Measurements from ENCODE around the gene EPN1. TPM values are rescaled to one million over a fixed set of nuclear protein-coding genes. Genes with fewer than 3 reads are reported as not detected.

EPN1 gene
- total RNA-seq, 3 donors from 2014 or later (not counting 1 experiment from before 2014, with no cell fraction given), result 47.6 to 56.4 (median 51.8) TPM

- ATAC-seq (no peak), DNase-seq (no peak)
- Histone ChIP-seq H3K9me3 (ENCODE audit: control insufficient read depth, insufficient read depth, low read length) (no peaks in the 10 kb centered on the region), H3K36me3 (ENCODE audit: control insufficient read depth, insufficient read depth, low read length) (peaks cover 58% of the 10 kb centered on the region), H3K4me1 (ENCODE audit: control insufficient read depth, insufficient read depth, low read length) (peaks cover 52% of the 10 kb centered on the region), H3K27ac (ENCODE audit: low read length) (no peak overlapping the region), H3K27me3 (ENCODE audit: control insufficient read depth, insufficient read depth, low read length) (no peaks in the 10 kb centered on the region), H3K4me3 (ENCODE audit: low read length) (no peak overlapping the region)
- H3K4me1 Mint-ChIP-seq, result peaks cover 46 to 73% of the 10 kb centered on the region in 2 donors
- 96% methylated on average over 5 of the region's 9 CpGs for WGBS (ENCODE audit: insufficient coverage)
- H3K9me3 Mint-ChIP-seq, result no peaks in the 10 kb centered on the region
- H3K27me3 Mint-ChIP-seq (ENCODE audit: low read depth in 2 of 2), result no peaks in the 10 kb centered on the region
- peaks cover 8% of the 10 kb centered on the region for H3K36me3 Mint-ChIP-seq
- no peak for TF ChIP-seq CTCF (IDR thresholded peaks at IDR 0.05)
- peak overlapping the region; percentile 70 for H3K4me3 Mint-ChIP-seq
- intact Hi-C loops (cut with micrococcal nuclease), result loop anchor here (10.0 kb wide), 2 partner anchors 655 to 1465 kb away; partner anchors contain the start of genes TSEN34 and ZSCAN5A
- peak overlapping the region; percentile 64 to 78 for H3K27ac Mint-ChIP-seq
Measured at GRCh38 chr19:55659822-55660221, 15.2 kb upstream of the EPN1 start.

GRCh38 chr19:55660404-55660803 is 14.6 kb upstream of the EPN1 start:
- Mint-ChIP-seq H3K4me1 (peaks cover 43 to 73% of the 10 kb centered on the region in 2 donors), H3K27me3 (ENCODE audit: low read depth in 2 of 2) (no peaks in the 10 kb centered on the region), H3K4me3 (no peak overlapping the region), H3K27ac (peak overlapping the region in 1 of 2 donors; percentile 78), H3K36me3 (peaks cover 8% of the 10 kb centered on the region), H3K9me3 (no peaks in the 10 kb centered on the region)
- WGBS (ENCODE audit: insufficient coverage), result 94% methylated on average over 9 of the region's 12 CpGs
- Histone ChIP-seq H3K4me1 (ENCODE audit: control insufficient read depth, insufficient read depth, low read length) (peaks cover 52% of the 10 kb centered on the region), H3K36me3 (ENCODE audit: control insufficient read depth, insufficient read depth, low read length) (peaks cover 61% of the 10 kb centered on the region), H3K27ac (ENCODE audit: low read length) (no peak overlapping the region), H3K27me3 (ENCODE audit: control insufficient read depth, insufficient read depth, low read length) (no peaks in the 10 kb centered on the region), H3K9me3 (ENCODE audit: control insufficient read depth, insufficient read depth, low read length) (no peaks in the 10 kb centered on the region), H3K4me3 (ENCODE audit: low read length) (no peak overlapping the region)
- TF ChIP-seq CTCF (IDR thresholded peaks at IDR 0.05), result no peak
- no peak for DNase-seq
- ATAC-seq, result no peak
- intact Hi-C loops (cut with micrococcal nuclease), result no loop called here

GRCh38 chr19:55660991-55661390 is 14.0 kb upstream of the EPN1 start:
- 95% methylated on average over 16 of the region's 16 CpGs for WGBS (ENCODE audit: insufficient coverage)
- no peaks in the 10 kb centered on the region for H3K27me3 ChIP-seq (ENCODE audit: control insufficient read depth, insufficient read depth, low read length)
- H3K9me3 ChIP-seq (ENCODE audit: control insufficient read depth, insufficient read depth, low read length), result no peaks in the 10 kb centered on the region
- intact Hi-C loops (cut with micrococcal nuclease), result no loop called here
- H3K36me3 ChIP-seq (ENCODE audit: control insufficient read depth, insufficient read depth, low read length), result peaks cover 65% of the 10 kb centered on the region
- H3K4me1 Mint-ChIP-seq, result peaks cover 37 to 71% of the 10 kb centered on the region in 2 donors
- no peak for DNase-seq
- H3K4me3 ChIP-seq (ENCODE audit: low read length), result no peak overlapping the region
- peak overlapping the region in 1 of 2 donors; percentile 78 for H3K27ac Mint-ChIP-seq
- no peak for TF ChIP-seq CTCF (IDR thresholded peaks at IDR 0.05)
- no peak for ATAC-seq
- H3K9me3 Mint-ChIP-seq, result no peaks in the 10 kb centered on the region
- no peak overlapping the region for H3K27ac ChIP-seq (ENCODE audit: low read length)
- H3K27me3 Mint-ChIP-seq (ENCODE audit: low read depth in 2 of 2), result no peaks in the 10 kb centered on the region
- no peak overlapping the region for H3K4me3 Mint-ChIP-seq
- peaks cover 8% of the 10 kb centered on the region for H3K36me3 Mint-ChIP-seq
- peaks cover 46% of the 10 kb centered on the region for H3K4me1 ChIP-seq (ENCODE audit: control insufficient read depth, insufficient read depth, low read length)

GRCh38 chr19:55661826-55662225 is 13.2 kb upstream of the EPN1 start:
- peaks cover 29 to 63% of the 10 kb centered on the region in 2 donors for H3K4me1 Mint-ChIP-seq
- Histone ChIP-seq H3K4me1 (ENCODE audit: control insufficient read depth, insufficient read depth, low read length) (peaks cover 38% of the 10 kb centered on the region), H3K36me3 (ENCODE audit: control insufficient read depth, insufficient read depth, low read length) (peaks cover 73% of the 10 kb centered on the region), H3K9me3 (ENCODE audit: control insufficient read depth, insufficient read depth, low read length) (no peaks in the 10 kb centered on the region), H3K4me3 (ENCODE audit: low read length) (no peak overlapping the region), H3K27me3 (ENCODE audit: control insufficient read depth, insufficient read depth, low read length) (no peaks in the 10 kb centered on the region), H3K27ac (ENCODE audit: low read length) (no peak overlapping the region)
- H3K27me3 Mint-ChIP-seq (ENCODE audit: low read depth in 2 of 2), result no peaks in the 10 kb centered on the region
- intact Hi-C loops (cut with micrococcal nuclease), result no loop called here
- DNase-seq (no peak), ATAC-seq (no peak)
- WGBS (ENCODE audit: insufficient coverage), result 75% methylated on average over 7 of the region's 7 CpGs
- no peak overlapping the region for H3K27ac Mint-ChIP-seq
- no peaks in the 10 kb centered on the region for H3K9me3 Mint-ChIP-seq
- peaks cover 8% of the 10 kb centered on the region for H3K36me3 Mint-ChIP-seq
- TF ChIP-seq CTCF (IDR thresholded peaks at IDR 0.05), result no peak
- H3K4me3 Mint-ChIP-seq, result no peak overlapping the region

Measured in natural killer cell (primary cell).